NOMO-1 treated with dmso at 0.1 percent for 144 hours (cell line): ENCODE measurements around the gene RAET1G.
"Not testable (repeated sequence)": the region's sequence is repeated elsewhere in the genome, so short reads cannot be mapped to it uniquely, and the experiment has no call there.

Experiments
- DNase-seq: peaks from one replicate; lab custom pipeline; 2025; ENCODE audit not compliant: unreplicated experiment; lab: John Stamatoyannopoulos, UW

The RAET1G gene

DNA sequence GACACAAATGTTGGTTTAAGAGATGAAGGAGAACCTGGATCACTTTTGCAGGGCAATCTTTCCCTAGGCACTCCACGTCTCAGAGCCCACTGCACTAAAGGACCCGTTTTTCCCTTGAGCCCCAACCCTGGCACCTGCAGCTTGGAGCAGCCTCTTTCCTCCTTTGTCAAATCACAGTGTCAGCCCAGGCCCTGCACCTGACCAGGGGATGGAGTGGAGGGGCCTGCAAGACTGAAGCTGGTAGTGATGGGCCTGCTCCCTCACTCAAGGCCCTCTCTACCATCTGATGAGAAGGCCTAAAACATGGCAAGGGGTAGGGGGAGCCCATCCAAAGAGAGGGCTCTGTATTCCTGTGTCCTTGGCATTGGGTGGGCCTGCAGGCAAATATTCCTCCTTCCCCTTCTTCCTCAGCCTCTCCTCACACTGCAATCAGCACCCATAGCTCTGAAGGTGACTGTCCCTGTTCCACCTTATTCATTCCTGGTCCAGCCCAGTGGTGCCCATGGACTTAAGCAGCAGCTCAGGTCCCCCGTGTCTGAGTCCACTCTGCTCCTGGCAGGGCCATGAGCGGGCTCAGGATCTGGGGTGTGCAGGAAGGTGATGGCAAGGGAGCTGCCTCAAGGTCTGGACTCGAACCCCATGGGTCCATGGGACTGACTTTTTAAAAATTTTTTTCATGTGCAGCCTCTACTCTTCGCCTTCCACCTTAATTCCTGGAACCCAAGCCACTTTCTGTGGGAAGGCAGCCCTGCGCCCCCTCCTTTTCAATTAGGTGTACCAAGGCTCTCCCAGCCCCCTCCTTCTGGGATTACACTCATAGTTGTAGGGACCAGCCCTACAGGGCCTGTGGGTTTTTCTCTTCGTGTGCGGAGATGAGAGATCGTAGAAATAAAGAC, 6.7 kb downstream of the RAET1G start:
- DNase-seq: no peak

- DNase-seq: no peak
These were observed 9.2 kb downstream of the RAET1G start for GRCh38 chr6:149913540-149914240.

- DNase-seq: no peak
These were observed 9.8 kb downstream of the RAET1G start for GRCh38 chr6:149913085-149913484.

- not testable (repeated sequence) for DNase-seq
These were observed 10.2 kb downstream of the RAET1G start for GRCh38 chr6:149912680-149913079.

GRCh38 chr6:149910721-149911151, 12.2 kb downstream of the RAET1G start:
- no peak for DNase-seq

GRCh38 chr6:149909701-149910470, 13.0 kb downstream of the RAET1G start:
- no peak for DNase-seq

- DNase-seq: not testable (repeated sequence)
These were observed 14.4 kb downstream of the RAET1G start for GRCh38 chr6:149908480-149908879.

GRCh38 chr6:149907317-149907716, 15.6 kb downstream of the RAET1G start:
- DNase-seq: no peak

- no peak for DNase-seq
These were observed 16.5 kb downstream of the RAET1G start for GRCh38 chr6:149906405-149906804.

GRCh38 chr6:149905911-149906371, 17.0 kb downstream of the RAET1G start:
- no peak for DNase-seq

- no peak for DNase-seq
These were observed 17.5 kb downstream of the RAET1G start for GRCh38 chr6:149905371-149905910.

- no peak for DNase-seq
These were observed 18.1 kb downstream of the RAET1G start for GRCh38 chr6:149904661-149905370.

DNA sequence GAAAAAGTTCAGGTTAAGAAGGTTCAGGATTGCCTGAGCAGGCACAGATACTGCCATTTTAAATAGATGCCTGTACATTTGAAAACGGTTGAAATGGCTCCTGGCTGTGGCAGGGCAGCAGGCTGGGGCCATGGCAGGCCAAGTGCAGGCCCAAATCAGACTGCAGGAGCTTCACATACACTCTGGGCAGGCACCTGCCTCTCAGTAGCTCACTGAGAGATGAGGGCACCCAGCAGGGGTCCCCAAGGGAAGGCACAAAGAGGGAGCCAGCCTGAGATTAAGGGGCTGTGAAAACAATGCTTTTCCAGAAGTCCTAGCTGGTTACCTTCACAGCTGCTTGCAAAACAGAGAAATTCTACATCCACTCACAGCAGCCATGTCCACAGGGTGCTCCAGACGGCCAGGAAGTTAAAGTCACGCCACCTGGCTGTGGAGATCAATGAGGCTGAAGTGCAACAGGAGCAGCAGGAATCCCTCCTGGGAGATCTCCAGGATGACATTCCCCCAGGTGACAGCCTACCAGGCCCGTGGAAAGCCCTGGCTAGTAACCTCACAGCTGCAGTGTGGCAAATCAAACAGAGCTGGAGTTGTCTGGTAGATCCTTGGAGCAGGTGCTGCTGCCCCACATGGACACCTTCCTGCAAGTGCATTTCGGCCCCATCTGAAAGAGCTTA, 18.8 kb downstream of the RAET1G start:
- no peak for DNase-seq

DNA sequence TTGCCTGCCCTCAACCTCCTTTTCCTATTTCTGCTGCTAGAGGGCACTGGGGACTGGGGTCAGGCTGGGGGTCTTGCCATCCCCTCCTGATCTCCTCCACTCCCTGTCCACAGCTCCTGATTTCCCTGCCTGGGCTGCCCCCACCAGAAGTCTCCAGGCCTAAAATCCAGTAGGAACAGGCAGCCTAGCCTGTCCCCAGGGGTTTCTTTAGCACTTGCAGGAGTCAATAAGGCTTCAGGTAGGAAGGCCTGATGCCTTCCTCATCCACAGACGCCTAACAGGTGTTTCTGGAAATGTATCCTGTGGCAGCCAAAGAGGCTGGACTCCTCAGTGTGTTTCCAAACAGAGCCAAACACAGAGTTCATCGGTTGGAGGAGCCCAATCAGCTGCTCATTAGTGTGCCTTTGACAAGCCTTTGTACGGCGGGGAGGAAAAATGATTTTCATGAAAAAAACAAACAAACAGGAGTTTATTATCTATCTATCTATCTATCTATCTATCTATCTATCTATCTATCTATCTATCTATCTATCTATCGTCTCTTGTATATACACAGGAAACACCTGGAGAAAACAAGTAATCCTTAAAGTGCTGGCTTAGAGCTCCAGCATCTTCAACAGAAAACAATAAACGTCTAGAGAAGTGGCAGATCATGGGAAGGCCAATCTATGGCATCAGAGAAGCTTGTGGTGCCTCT, 21.3 kb downstream of the RAET1G start:
- DNase-seq: no peak

DNA sequence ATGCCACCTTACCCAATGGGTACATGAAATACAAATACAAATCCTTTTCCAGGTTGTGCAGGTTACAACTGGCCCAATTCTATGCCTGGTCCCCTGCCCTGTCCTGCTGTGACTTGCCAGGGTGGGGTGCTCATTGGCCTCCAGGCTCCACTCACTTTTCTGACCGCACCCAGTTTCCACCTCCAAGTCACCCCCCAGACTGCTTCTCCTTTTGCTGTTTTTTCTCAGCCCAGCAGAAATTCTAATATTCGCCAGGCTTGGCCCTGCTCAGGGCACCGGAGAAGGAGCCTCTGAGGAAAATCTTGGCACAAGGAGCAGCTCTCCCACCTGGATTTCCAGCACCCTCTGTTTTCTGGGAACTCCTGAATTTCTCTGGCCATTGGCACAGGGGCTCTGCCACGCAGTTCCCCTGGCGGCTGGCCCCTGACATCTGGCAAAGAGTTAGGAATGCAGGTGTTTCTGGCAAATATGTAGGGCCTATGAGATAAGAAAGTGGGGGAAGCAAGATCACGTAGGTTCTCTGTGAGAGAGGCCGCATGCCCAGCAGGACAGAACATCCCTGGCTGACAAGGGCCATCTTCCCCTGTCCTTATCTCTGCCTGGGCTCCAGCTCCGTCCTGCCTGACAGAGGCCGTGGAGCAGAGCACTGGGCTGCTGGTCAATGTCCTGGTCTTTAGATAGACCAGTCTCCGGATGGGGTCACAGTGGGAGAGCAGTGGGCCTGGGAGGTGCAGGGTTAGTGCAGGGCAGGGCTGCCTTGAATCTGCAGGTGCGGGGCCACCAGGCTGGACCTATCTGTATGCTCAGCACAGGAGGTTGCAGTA, 22.1 kb downstream of the RAET1G start:
- DNase-seq: no peak

- no peak for DNase-seq
These were observed 22.8 kb downstream of the RAET1G start for GRCh38 chr6:149899926-149900619.

DNA sequence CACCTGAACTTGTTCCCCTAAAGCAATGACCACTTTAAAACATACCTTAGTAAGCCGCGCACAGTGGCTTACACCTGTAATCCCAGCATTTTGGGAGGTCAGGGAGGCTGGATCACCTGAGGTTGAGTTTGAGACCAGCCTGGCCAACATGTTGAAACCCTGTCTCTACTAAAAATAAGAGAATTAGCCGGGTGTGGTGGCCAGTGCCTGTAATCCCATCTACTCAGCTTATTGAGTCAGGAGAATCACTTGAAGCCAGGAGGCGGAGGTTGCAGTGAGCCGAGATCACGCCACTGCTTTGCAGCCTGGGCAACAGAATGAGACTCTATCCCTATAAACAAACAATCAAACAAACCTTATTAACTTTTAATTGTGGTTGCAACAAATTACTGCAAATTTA, 23.4 kb downstream of the RAET1G start:
- no peak for DNase-seq

DNA sequence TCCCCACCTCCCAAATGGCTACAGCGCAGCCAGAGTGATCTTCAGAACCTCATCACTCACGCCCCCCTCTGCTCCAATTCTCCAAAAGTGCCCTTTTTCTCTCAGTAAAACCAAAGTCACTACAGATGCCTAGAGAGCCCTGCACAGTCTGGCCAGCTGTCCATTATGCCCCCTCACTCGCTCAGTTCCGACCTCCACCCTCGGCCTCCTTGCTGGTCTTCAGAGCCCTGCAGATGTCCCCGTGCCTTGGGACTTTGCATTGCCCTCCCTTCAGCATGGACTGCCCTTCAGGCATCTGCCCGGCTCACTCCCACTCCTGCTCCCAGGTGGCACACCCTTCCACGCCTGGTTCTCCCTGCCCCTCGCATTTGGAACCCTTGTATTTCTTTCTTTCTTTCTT, 24.0 kb downstream of the RAET1G start:
- DNase-seq: no peak
